ENCODE data around the gene MYH4. TPM values are rescaled to one million over a fixed set of nuclear protein-coding genes. Genes with fewer than 3 reads are reported as not detected.

MYH4 gene
- total RNA-seq, 4 donors from 2014 or later = not detected

GRCh38 chr17:10471858-10472257 is 2.5 kb upstream of the MYH4 start:
- no peak overlapping the region for H3K4me3 ChIP-seq
- 97% methylated on average over 1 of the region's 1 CpG for WGBS
- no peak for TF ChIP-seq POLR2AphosphoS5 (IDR thresholded peaks at IDR 0.05)
- no peak for TF ChIP-seq CTCF (IDR thresholded peaks at IDR 0.05)
- no peak for TF ChIP-seq POLR2A (IDR thresholded peaks at IDR 0.05)
- no peak for TF ChIP-seq EP300 (IDR thresholded peaks at IDR 0.05)
- no peaks in the 10 kb centered on the region for H3K9me3 ChIP-seq
- no peaks in the 10 kb centered on the region for H3K4me1 ChIP-seq
- H3K36me3 ChIP-seq = no peaks in the 10 kb centered on the region
- no peaks in the 10 kb centered on the region for H3K27me3 ChIP-seq
- DNase-seq (ENCODE audit: low spot score in 2 of 2) = no peak
- H3K27ac ChIP-seq = no peak overlapping the region

- no peaks in the 10 kb centered on the region for H3K9me3 ChIP-seq
- peaks cover 3% of the 10 kb centered on the region for H3K27me3 ChIP-seq
- 62% methylated on average over 4 of the region's 4 CpGs for WGBS
- H3K4me1 ChIP-seq = no peaks in the 10 kb centered on the region
- H3K4me3 ChIP-seq = no peak overlapping the region
- H3K27ac ChIP-seq = no peak overlapping the region
- DNase-seq (ENCODE audit: low spot score in 2 of 2) = no peak
- no peaks in the 10 kb centered on the region for H3K36me3 ChIP-seq
- TF ChIP-seq CTCF (IDR thresholded peaks at IDR 0.05) = no peak
- TF ChIP-seq POLR2A (IDR thresholded peaks at IDR 0.05) = no peak
- no peak for TF ChIP-seq EP300 (IDR thresholded peaks at IDR 0.05)
- TF ChIP-seq POLR2AphosphoS5 (IDR thresholded peaks at IDR 0.05) = no peak
Observed at GRCh38 chr17:10463402-10463801, 6.0 kb downstream of the MYH4 start.

- TF ChIP-seq CTCF (IDR thresholded peaks at IDR 0.05) (no peak), EP300 (IDR thresholded peaks at IDR 0.05) (no peak), POLR2AphosphoS5 (IDR thresholded peaks at IDR 0.05) (no peak), POLR2A (IDR thresholded peaks at IDR 0.05) (no peak)
- WGBS = 84% methylated on average over 4 of the region's 4 CpGs
- no peaks in the 10 kb centered on the region for H3K4me1 ChIP-seq
- H3K4me3 ChIP-seq = no peak overlapping the region
- no peaks in the 10 kb centered on the region for H3K36me3 ChIP-seq
- H3K9me3 ChIP-seq = no peaks in the 10 kb centered on the region
- DNase-seq (ENCODE audit: low spot score in 2 of 2) = no peak
- peaks cover 3% of the 10 kb centered on the region for H3K27me3 ChIP-seq
- H3K27ac ChIP-seq = no peak overlapping the region
Observed at GRCh38 chr17:10460062-10460461, 9.3 kb downstream of the MYH4 start.

- H3K4me3 ChIP-seq = no peak overlapping the region
- peaks cover 3% of the 10 kb centered on the region for H3K27me3 ChIP-seq
- H3K9me3 ChIP-seq = no peaks in the 10 kb centered on the region
- TF ChIP-seq POLR2A (IDR thresholded peaks at IDR 0.05) = no peak
- TF ChIP-seq POLR2AphosphoS5 (IDR thresholded peaks at IDR 0.05) = no peak
- no peak for TF ChIP-seq EP300 (IDR thresholded peaks at IDR 0.05)
- TF ChIP-seq CTCF (IDR thresholded peaks at IDR 0.05) = no peak
- H3K4me1 ChIP-seq = no peaks in the 10 kb centered on the region
- no peaks in the 10 kb centered on the region for H3K36me3 ChIP-seq
- no peak overlapping the region for H3K27ac ChIP-seq
- 55% methylated on average over 3 of the region's 3 CpGs for WGBS
- DNase-seq (ENCODE audit: low spot score in 2 of 2) = no peak
Observed at GRCh38 chr17:10458701-10459100, 10.7 kb downstream of the MYH4 start.

GRCh38 chr17:10457952-10458351 is 11.4 kb downstream of the MYH4 start:
- no peak for DNase-seq (ENCODE audit: low spot score in 2 of 2)
- no peak overlapping the region for H3K4me3 ChIP-seq
- TF ChIP-seq CTCF (IDR thresholded peaks at IDR 0.05) (no peak), POLR2A (IDR thresholded peaks at IDR 0.05) (no peak), POLR2AphosphoS5 (IDR thresholded peaks at IDR 0.05) (no peak), EP300 (IDR thresholded peaks at IDR 0.05) (no peak)
- no peak overlapping the region for H3K27ac ChIP-seq
- no peaks in the 10 kb centered on the region for H3K4me1 ChIP-seq
- H3K27me3 ChIP-seq = peaks cover 3% of the 10 kb centered on the region
- WGBS = 22% methylated on average over 1 of the region's 1 CpG
- H3K36me3 ChIP-seq = no peaks in the 10 kb centered on the region
- no peaks in the 10 kb centered on the region for H3K9me3 ChIP-seq
